HL-60 (cell line): ENCODE measurements around the gene CCDC158.

ENCODE experiments used
- DNase-seq, 2 experiments: peaks; one replicate each; pipeline ENCODE4 v3.0.0-alpha.2; 2010 to 2020; ENCODE audit warnings: low read depth in 1 of 2, low spot score in 1 of 2
- H3K27ac ChIP-seq: fragments of 250-450 bp; sonication (Bioruptor Pico); replicated peaks from 2 replicates; pipeline ENCODE4 v1.5.1; 2020; ENCODE audit warnings: mild to moderate bottlenecking, moderate library complexity
- H3K27me3 ChIP-seq: fragments of 250-450 bp; sonication (Bioruptor Pico); 2 replicates; pipeline ENCODE4 v1.5.1; 2021; ENCODE audit warnings: mild to moderate bottlenecking, moderate library complexity; ENCODE audit not compliant: insufficient read depth, poor library complexity, severe bottlenecking
- H3K4me3 ChIP-seq: replicated peaks from 2 replicates; pipeline ENCODE4 v1.5.1; 2011; ENCODE audit warnings: mild to moderate bottlenecking, control low read depth, low read length; ENCODE audit not compliant: insufficient read depth
- CTCF ChIP-seq: IDR thresholded peaks from one replicate; pipeline ENCODE4 v1.5.1; 2011; ENCODE audit warnings: low read length, control low read depth, inconsistent platforms; ENCODE audit not compliant: insufficient read depth
- GABPA ChIP-seq: IDR thresholded peaks from 2 replicates; pipeline ENCODE4 v1.6.1; 2012; ENCODE audit warnings: low read depth
- POLR2AphosphoS5 ChIP-seq: IDR thresholded peaks from 2 replicates; pipeline ENCODE4 v1.6.1; 2012; ENCODE audit warnings: low read depth
- SPI1 ChIP-seq: IDR thresholded peaks from 2 replicates; pipeline ENCODE4 v1.6.1; 2012; ENCODE audit warnings: low read depth, mild to moderate bottlenecking, borderline replicate concordance
- TF ChIP-seq, protein P1 (sequence below): IDR thresholded peaks from 2 replicates; pipeline ENCODE4 v1.6.1; 2012; ENCODE audit warnings: low read depth; ENCODE audit not compliant: insufficient replicate concordance

The CCDC158 gene

DNA sequence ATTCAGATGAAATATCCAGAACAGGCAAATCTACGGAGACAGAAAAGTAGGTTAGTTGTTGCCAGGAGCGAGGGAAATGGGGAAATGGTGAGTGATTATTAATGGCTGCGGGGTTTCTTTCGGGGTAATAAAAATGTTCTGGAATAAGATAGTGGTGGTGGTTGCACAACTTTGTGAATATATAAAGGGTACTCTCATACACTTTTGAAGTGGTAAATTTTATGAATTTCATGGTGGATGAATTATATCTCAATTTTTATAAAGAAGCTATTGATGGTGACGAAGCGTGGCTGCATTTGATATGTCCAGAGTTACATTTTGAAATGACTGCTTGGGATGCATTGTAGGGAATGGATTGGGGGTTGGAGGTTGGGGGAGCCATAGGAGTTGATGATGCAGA, 153.1 kb downstream of the CCDC158 start:
- H3K4me3 ChIP-seq, result no peak overlapping the region
- TF ChIP-seq GABPA (no peak), CTCF (no peak), SPI1 (no peak), POLR2AphosphoS5 (no peak)
- TF ChIP-seq, protein P1, sequence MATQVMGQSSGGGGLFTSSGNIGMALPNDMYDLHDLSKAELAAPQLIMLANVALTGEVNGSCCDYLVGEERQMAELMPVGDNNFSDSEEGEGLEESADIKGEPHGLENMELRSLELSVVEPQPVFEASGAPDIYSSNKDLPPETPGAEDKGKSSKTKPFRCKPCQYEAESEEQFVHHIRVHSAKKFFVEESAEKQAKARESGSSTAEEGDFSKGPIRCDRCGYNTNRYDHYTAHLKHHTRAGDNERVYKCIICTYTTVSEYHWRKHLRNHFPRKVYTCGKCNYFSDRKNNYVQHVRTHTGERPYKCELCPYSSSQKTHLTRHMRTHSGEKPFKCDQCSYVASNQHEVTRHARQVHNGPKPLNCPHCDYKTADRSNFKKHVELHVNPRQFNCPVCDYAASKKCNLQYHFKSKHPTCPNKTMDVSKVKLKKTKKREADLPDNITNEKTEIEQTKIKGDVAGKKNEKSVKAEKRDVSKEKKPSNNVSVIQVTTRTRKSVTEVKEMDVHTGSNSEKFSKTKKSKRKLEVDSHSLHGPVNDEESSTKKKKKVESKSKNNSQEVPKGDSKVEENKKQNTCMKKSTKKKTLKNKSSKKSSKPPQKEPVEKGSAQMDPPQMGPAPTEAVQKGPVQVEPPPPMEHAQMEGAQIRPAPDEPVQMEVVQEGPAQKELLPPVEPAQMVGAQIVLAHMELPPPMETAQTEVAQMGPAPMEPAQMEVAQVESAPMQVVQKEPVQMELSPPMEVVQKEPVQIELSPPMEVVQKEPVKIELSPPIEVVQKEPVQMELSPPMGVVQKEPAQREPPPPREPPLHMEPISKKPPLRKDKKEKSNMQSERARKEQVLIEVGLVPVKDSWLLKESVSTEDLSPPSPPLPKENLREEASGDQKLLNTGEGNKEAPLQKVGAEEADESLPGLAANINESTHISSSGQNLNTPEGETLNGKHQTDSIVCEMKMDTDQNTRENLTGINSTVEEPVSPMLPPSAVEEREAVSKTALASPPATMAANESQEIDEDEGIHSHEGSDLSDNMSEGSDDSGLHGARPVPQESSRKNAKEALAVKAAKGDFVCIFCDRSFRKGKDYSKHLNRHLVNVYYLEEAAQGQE, result no peak
- no peak overlapping the region for H3K27ac ChIP-seq
- no peak for DNase-seq
- no peaks in the 10 kb centered on the region for H3K27me3 ChIP-seq

GRCh38 chr4:76266627-76267026, 154.3 kb downstream of the CCDC158 start:
- TF ChIP-seq GABPA, result no peak
- TF ChIP-seq, protein P1, result no peak
- TF ChIP-seq POLR2AphosphoS5, result no peak
- TF ChIP-seq SPI1, result no peak
- TF ChIP-seq CTCF, result no peak
- Histone ChIP-seq H3K4me3 (no peak overlapping the region), H3K27me3 (no peaks in the 10 kb centered on the region), H3K27ac (no peak overlapping the region)
- DNase-seq, result no peak

DNA sequence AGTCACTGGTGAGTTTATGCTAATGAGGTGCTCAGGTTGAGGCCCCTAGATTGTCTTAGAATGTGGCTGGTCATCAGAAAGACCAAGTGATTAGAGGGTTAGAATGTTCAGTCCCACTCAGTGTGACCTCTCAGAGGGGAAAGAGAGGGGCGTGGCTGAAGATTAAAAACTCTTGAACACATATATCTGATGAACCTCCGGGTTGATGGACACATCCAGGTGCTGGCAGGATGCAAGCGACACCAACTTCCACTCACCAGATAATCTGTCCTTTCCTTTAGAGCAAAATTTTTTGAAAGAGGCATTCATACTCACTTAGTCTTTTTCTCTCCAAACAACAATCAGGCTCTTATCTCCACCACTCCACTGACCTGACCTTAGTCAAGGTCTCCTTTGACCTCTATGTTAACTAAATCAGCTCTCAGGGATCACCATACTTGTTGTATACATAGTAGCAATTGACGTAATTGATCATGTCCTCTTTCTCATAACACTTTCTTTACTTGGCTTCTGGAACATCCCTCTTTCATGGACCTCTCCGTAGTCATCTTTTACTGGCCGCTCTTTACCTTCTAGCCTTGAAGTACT, 155.2 kb downstream of the CCDC158 start:
- TF ChIP-seq SPI1, result no peak
- TF ChIP-seq CTCF, result no peak
- TF ChIP-seq, protein P1, result no peak
- no peak for TF ChIP-seq POLR2AphosphoS5
- TF ChIP-seq GABPA, result no peak
- Histone ChIP-seq H3K27ac (no peak overlapping the region), H3K27me3 (no peaks in the 10 kb centered on the region), H3K4me3 (no peak overlapping the region)
- DNase-seq, result no peak
